ENCODE results near the gene CDC42EP4. TPM values are rescaled to one million over a fixed set of nuclear protein-coding genes. Genes with fewer than 3 reads are reported as not detected.

The CDC42EP4 gene
- total RNA-seq, 4 donors from 2014 or later: 35.8 to 57.0 (median 47.1) TPM

DNA sequence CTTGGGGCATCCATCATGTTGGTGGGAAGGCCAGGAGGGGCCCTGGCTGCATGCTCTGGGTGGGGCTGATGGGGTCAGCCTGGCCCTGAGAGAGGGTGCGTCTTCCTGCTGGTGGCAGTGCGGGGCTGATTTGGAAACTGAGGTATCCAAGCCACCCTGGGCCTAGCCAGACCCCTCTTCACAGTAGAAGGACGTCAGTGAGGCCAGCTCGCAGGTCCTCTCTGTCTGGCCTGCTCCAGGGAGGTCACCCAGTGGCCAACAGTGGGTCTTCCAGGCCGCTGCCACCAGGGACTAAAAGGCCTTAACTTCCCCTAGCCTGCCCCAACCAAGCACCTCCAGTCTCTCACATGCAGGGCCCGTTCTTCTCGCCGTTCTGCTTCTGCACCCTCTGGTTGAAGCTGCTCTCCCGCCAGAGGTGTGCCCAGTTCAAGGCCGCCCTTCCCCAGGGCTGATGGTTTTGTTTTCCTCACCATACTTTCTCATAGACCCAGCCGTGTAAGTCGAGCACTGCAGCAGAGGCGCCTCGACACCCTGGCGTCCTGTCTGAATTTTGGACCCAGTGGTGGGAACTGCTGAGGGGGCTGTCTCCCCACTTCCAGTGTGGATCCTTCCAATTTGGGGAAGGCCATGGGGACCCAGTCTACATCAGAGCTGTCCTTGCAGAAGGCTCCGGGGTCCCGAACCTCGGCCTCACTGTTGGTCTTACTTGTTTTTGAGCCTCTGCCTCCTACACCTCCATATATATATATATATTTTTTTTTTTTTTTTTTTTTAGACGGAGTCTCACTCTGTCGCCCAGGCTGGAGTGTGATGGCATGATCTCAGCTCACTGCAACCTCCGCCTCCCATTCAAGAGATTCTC is 42.9 kb upstream of the CDC42EP4 start:
- H3K27ac ChIP-seq: no peak overlapping the region
- DNase-seq (no peak), ATAC-seq (no peak)
- in situ Hi-C loops (cut with MboI; ENCODE audit: low sequenced_read_pairs in 4 of 4): loop anchor here in 3 of 4 donors (25.0 kb wide), 1 partner anchor 617 kb away; no protein-coding TSS in a partner anchor
- no peaks in the 10 kb centered on the region for H3K27me3 ChIP-seq
- intact Hi-C loops (cut with DNase I; ENCODE audit: low total_unique reads): no loop called here
- H3K9me3 ChIP-seq: no peaks in the 10 kb centered on the region
- H3K36me3 ChIP-seq: no peaks in the 10 kb centered on the region
- H3K4me3 ChIP-seq: no peak overlapping the region
- TF ChIP-seq, protein P1, sequence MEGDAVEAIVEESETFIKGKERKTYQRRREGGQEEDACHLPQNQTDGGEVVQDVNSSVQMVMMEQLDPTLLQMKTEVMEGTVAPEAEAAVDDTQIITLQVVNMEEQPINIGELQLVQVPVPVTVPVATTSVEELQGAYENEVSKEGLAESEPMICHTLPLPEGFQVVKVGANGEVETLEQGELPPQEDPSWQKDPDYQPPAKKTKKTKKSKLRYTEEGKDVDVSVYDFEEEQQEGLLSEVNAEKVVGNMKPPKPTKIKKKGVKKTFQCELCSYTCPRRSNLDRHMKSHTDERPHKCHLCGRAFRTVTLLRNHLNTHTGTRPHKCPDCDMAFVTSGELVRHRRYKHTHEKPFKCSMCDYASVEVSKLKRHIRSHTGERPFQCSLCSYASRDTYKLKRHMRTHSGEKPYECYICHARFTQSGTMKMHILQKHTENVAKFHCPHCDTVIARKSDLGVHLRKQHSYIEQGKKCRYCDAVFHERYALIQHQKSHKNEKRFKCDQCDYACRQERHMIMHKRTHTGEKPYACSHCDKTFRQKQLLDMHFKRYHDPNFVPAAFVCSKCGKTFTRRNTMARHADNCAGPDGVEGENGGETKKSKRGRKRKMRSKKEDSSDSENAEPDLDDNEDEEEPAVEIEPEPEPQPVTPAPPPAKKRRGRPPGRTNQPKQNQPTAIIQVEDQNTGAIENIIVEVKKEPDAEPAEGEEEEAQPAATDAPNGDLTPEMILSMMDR (IDR thresholded peaks at IDR 0.05 in 4 of 5, conservative IDR thresholded peaks at IDR 0.05 in 1 of 5): no peak
- peaks cover 0 to 16% of the 10 kb centered on the region in 2 donors for H3K4me1 ChIP-seq

DNA sequence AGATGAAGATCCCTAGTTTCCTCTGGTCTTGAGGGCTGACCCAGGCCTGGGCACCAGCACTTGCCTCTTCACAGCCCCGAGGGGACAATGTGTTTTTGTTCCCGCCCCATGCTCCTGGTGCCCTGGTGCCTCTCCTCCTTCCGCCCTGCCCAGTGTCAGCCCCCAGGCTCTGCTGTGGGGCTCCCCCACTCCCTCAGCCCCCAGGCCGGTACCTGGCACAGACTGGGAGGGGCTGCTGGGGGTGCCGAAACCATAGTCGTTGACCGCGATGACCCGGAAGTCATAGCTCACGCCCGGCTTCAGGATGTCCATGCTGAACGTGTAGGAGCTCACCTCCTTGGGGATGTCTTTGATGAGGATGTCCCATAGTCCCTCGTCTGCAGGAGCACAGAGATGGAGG is 40.5 kb upstream of the CDC42EP4 start:
- ATAC-seq (no peak), DNase-seq (no peak)
- TF ChIP-seq POLR2A (IDR thresholded peaks at IDR 0.05): no peak
- TF ChIP-seq, protein P1 (IDR thresholded peaks at IDR 0.05 in 4 of 5, conservative IDR thresholded peaks at IDR 0.05 in 1 of 5): no peak
- H3K27ac ChIP-seq: no peak overlapping the region
- in situ Hi-C loops (cut with MboI; ENCODE audit: low sequenced_read_pairs in 4 of 4): loop anchor here in 3 of 4 donors (25.0 kb wide), 1 partner anchor 615 kb away; no protein-coding TSS in a partner anchor
- H3K9me3 ChIP-seq: no peaks in the 10 kb centered on the region
- peaks cover 0 to 11% of the 10 kb centered on the region in 2 donors for H3K4me1 ChIP-seq
- H3K36me3 ChIP-seq: no peaks in the 10 kb centered on the region
- intact Hi-C loops (cut with DNase I; ENCODE audit: low total_unique reads): no loop called here
- H3K27me3 ChIP-seq: no peaks in the 10 kb centered on the region
- no peak overlapping the region for H3K4me3 ChIP-seq

DNA sequence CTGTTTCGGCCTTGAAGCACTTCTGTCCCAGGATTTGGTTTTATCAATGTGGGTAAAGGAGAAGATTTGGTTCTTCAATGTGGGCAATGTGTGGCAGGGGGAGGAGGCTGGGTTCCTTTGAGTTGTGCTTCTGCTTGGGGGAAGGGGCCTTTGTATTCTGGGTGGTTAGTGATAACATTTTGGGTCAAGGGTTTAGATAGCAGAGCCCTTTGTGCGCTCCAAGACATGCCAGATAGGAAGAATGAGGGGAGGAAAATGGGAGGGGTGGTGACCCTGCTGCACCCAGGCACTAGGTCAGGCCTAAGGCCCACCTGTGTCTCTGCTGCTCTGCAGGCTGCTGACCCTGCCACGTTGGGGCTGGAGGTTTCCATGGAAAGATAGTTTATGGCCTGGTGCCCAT is 40.0 kb upstream of the CDC42EP4 start:
- in situ Hi-C loops (cut with MboI; ENCODE audit: low sequenced_read_pairs in 4 of 4): loop anchor here in 3 of 4 donors (25.0 kb wide), 1 partner anchor 614 kb away; no protein-coding TSS in a partner anchor

DNA sequence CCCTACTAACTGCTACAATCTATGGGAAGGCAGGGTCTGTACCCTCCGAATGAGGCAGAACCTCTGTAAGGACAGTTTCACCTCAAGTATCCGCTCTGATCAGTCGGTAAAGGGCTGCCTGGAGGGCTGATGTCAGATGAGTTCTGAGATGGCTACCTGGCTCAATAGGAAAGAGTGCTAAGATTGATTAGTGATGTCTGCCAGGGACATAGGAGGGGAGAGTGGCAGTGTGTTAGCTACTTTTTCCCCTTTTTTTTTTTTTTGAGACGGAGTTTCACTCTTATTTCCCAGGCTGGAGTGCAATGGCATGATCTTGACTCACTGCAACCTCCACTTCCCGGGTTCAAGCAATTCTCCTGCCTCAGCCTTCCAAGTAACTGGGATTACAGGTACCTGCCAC is 39.1 kb upstream of the CDC42EP4 start:
- Histone ChIP-seq H3K27me3 (no peaks in the 10 kb centered on the region), H3K36me3 (no peaks in the 10 kb centered on the region), H3K9me3 (no peaks in the 10 kb centered on the region), H3K27ac (no peak overlapping the region), H3K4me3 (no peak overlapping the region), H3K4me1 (peaks cover 0 to 1% of the 10 kb centered on the region in 2 donors)
- DNase-seq (no peak), ATAC-seq (no peak)
- TF ChIP-seq, protein P1 (IDR thresholded peaks at IDR 0.05 in 4 of 5, conservative IDR thresholded peaks at IDR 0.05 in 1 of 5): no peak
- no peak for TF ChIP-seq POLR2A (IDR thresholded peaks at IDR 0.05)
- in situ Hi-C loops (cut with MboI; ENCODE audit: low sequenced_read_pairs in 4 of 4) (loop anchor here in 3 of 4 donors (25.0 kb wide), 1 partner anchor 614 kb away; no protein-coding TSS in a partner anchor), intact Hi-C loops (cut with DNase I; ENCODE audit: low total_unique reads) (no loop called here)

More for the DNA sequence above, 40.0 kb upstream of the CDC42EP4 start:
- Histone ChIP-seq H3K4me3 (no peak overlapping the region), H3K4me1 (peaks cover 0 to 10% of the 10 kb centered on the region in 2 donors), H3K9me3 (no peaks in the 10 kb centered on the region), H3K27me3 (no peaks in the 10 kb centered on the region), H3K27ac (no peak overlapping the region), H3K36me3 (no peaks in the 10 kb centered on the region)
- no peak for TF ChIP-seq POLR2A (IDR thresholded peaks at IDR 0.05)
- TF ChIP-seq, protein P1 (IDR thresholded peaks at IDR 0.05 in 4 of 5, conservative IDR thresholded peaks at IDR 0.05 in 1 of 5): no peak
- ATAC-seq (no peak), DNase-seq (no peak)
- intact Hi-C loops (cut with DNase I; ENCODE audit: low total_unique reads): no loop called here
